22Rv1 (cell line): Measurements from ENCODE around the gene SLC19A2.

Source experiments
- ZFX ChIP-seq: fragments of 450-650 bp; IDR thresholded peaks from 2 replicates; pipeline ENCODE4 v1.6.1; 2017; ENCODE audit warnings: antibody characterized with exemption, borderline replicate concordance
- TF ChIP-seq, protein P1 (sequence below): fragments of 450-650 bp; IDR thresholded peaks from 2 replicates; pipeline ENCODE4 v1.5.1; 2017; ENCODE audit warnings: mild to moderate bottlenecking

DNA sequence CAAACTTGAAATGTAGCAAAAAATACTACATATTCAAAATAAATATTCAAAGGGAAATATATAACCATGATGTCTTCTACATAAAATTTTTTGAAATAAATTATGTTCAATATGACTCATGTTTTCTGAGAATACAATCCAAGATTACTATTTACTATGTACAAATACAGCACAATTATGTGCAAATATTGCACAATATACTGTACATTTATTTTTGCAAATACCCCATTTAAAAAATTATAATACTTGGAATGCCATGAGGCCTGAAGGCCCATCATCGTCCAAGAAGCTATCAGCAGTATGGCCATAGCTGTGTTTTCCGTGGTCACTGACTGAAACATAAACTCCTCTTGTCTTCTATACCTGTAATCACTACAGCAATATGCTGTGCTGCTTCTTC lies 70.8 kb downstream of the SLC19A2 start:
- TF ChIP-seq, protein P1, sequence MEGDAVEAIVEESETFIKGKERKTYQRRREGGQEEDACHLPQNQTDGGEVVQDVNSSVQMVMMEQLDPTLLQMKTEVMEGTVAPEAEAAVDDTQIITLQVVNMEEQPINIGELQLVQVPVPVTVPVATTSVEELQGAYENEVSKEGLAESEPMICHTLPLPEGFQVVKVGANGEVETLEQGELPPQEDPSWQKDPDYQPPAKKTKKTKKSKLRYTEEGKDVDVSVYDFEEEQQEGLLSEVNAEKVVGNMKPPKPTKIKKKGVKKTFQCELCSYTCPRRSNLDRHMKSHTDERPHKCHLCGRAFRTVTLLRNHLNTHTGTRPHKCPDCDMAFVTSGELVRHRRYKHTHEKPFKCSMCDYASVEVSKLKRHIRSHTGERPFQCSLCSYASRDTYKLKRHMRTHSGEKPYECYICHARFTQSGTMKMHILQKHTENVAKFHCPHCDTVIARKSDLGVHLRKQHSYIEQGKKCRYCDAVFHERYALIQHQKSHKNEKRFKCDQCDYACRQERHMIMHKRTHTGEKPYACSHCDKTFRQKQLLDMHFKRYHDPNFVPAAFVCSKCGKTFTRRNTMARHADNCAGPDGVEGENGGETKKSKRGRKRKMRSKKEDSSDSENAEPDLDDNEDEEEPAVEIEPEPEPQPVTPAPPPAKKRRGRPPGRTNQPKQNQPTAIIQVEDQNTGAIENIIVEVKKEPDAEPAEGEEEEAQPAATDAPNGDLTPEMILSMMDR, result no peak
- TF ChIP-seq ZFX, result no peak
